ENCODE data around the gene ATL3.
A peak's percentile ranks its signal among the peaks of the same experiment; 100 is the strongest.

The ATL3 gene

GRCh38 chr11:63671322-63672155 lies at the start of gene ATL3:
Gene ATL3, minus strand, starts transcription at chr11:63671376. Its CDS starts 41 bp downstream, at chr11:63671335.
- peak; percentile 89 for DNase-seq (ENCODE audit: low spot score)

GRCh38 chr11:63720611-63721010 lies 49.4 kb upstream of the ATL3 start:
- DNase-seq (ENCODE audit: low spot score), result no peak

GRCh38 chr11:63719987-63720386 lies 48.8 kb upstream of the ATL3 start:
- peak; percentile 43 for DNase-seq (ENCODE audit: low spot score)

- DNase-seq (ENCODE audit: low spot score), result no peak
Measured at GRCh38 chr11:63719001-63719400, 47.8 kb upstream of the ATL3 start.

GRCh38 chr11:63716046-63716445 lies 44.9 kb upstream of the ATL3 start:
- DNase-seq (ENCODE audit: low spot score), result no peak

GRCh38 chr11:63713766-63714165 lies 42.6 kb upstream of the ATL3 start:
- no peak for DNase-seq (ENCODE audit: low spot score)

GRCh38 chr11:63711838-63712237 lies 40.7 kb upstream of the ATL3 start:
- DNase-seq (ENCODE audit: low spot score), result no peak

GRCh38 chr11:63710476-63711217 lies 39.5 kb upstream of the ATL3 start:
- no peak for DNase-seq (ENCODE audit: low spot score)

- no peak for DNase-seq (ENCODE audit: low spot score)
Measured at GRCh38 chr11:63709336-63709884, 38.2 kb upstream of the ATL3 start.

- DNase-seq (ENCODE audit: low spot score), result no peak
Measured at GRCh38 chr11:63708764-63709163, 37.6 kb upstream of the ATL3 start.

GRCh38 chr11:63705526-63705925 lies 34.4 kb upstream of the ATL3 start:
- DNase-seq (ENCODE audit: low spot score), result no peak

- DNase-seq (ENCODE audit: low spot score), result no peak
Measured at GRCh38 chr11:63699896-63700295, 28.7 kb upstream of the ATL3 start.

- no peak for DNase-seq (ENCODE audit: low spot score)
Measured at GRCh38 chr11:63698976-63699733, 28.0 kb upstream of the ATL3 start.

GRCh38 chr11:63694596-63694995 lies 23.4 kb upstream of the ATL3 start:
- DNase-seq (ENCODE audit: low spot score), result no peak

GRCh38 chr11:63687845-63688244 lies 16.7 kb upstream of the ATL3 start:
- DNase-seq (ENCODE audit: low spot score), result no peak

- no peak for DNase-seq (ENCODE audit: low spot score)
Measured at GRCh38 chr11:63686926-63687325, 15.8 kb upstream of the ATL3 start.

GRCh38 chr11:63685158-63685721 lies 14.1 kb upstream of the ATL3 start:
- DNase-seq (ENCODE audit: low spot score), result peak; percentile 33

GRCh38 chr11:63683133-63683991 lies 12.2 kb upstream of the ATL3 start:
- DNase-seq (ENCODE audit: low spot score), result peak; percentile 68

- peak; percentile 51 for DNase-seq (ENCODE audit: low spot score)
Measured at GRCh38 chr11:63682066-63683021, 11.2 kb upstream of the ATL3 start.
